Endodermal cell (in vitro differentiated cells): ENCODE measurements around the gene HNRNPAB. TPM values are rescaled to one million over a fixed set of nuclear protein-coding genes. Genes with fewer than 3 reads are reported as not detected.

Experiments
- DNase-seq: peaks from one replicate; pipeline ENCODE4 v3.0.0-alpha.2; 2017
- H3K27ac ChIP-seq: 2 replicates; pipeline ENCODE4 v1.5.1; 2013; ENCODE audit warnings: mild to moderate bottlenecking, low read depth, low read length, moderate library complexity
- H3K27me3 ChIP-seq: 2 replicates; pipeline ENCODE4 v1.6.1; 2013; ENCODE audit warnings: mild to moderate bottlenecking, low read length, moderate library complexity; ENCODE audit not compliant: insufficient read depth, control insufficient read depth, poor library complexity, severe bottlenecking
- H3K36me3 ChIP-seq: 2 replicates; pipeline ENCODE4 v1.7.0; 2013; ENCODE audit warnings: mild to moderate bottlenecking, low read length, moderate library complexity; ENCODE audit not compliant: control insufficient read depth, insufficient read depth
- H3K4me1 ChIP-seq: one replicate; pipeline ENCODE4 v1.7.0; 2013; ENCODE audit warnings: low read length; ENCODE audit not compliant: control insufficient read depth, insufficient read depth
- H3K4me3 ChIP-seq: 2 replicates; pipeline ENCODE4 v1.5.1; 2013; ENCODE audit warnings: mild to moderate bottlenecking, low read length, moderate library complexity
- H3K9ac ChIP-seq: 2 replicates; pipeline ENCODE4 v1.6.1; 2013; ENCODE audit warnings: mild to moderate bottlenecking, low read length, moderate library complexity; ENCODE audit not compliant: poor library complexity, severe bottlenecking; ENCODE audit errors: extremely low read depth
- H3K9me3 ChIP-seq: 2 replicates; pipeline ENCODE4 v1.6.1; 2013; ENCODE audit warnings: mild to moderate bottlenecking, low read length, moderate library complexity; ENCODE audit not compliant: control insufficient read depth
- H3K27ac Mint-ChIP-seq: 2 replicates; pipeline ENCODE4 v1.8.0; 2020; ENCODE audit warnings: mixed read lengths
- H3K27me3 Mint-ChIP-seq: 2 replicates; pipeline ENCODE4 v1.8.0; 2021; ENCODE audit warnings: mild to moderate bottlenecking, mixed read lengths; ENCODE audit not compliant: insufficient read depth
- H3K36me3 Mint-ChIP-seq: 2 replicates; pipeline ENCODE4 v1.8.0; 2020; ENCODE audit warnings: low read depth, mixed read lengths
- H3K4me1 Mint-ChIP-seq: 2 replicates; pipeline ENCODE4 v1.8.0; 2020; ENCODE audit warnings: mixed read lengths
- H3K4me3 Mint-ChIP-seq: 2 replicates; pipeline ENCODE4 v1.8.0; 2020; ENCODE audit warnings: mild to moderate bottlenecking, moderate library complexity, mixed read lengths
- H3K9me3 Mint-ChIP-seq: 2 replicates; pipeline ENCODE4 v1.8.0; 2020; ENCODE audit warnings: mild to moderate bottlenecking, mixed read lengths
- WGBS, 2 experiments: methylation state at CpG; one replicate each; pipeline versions ENCODE4 v1.1.5 to v1.1.7; 2013; ENCODE audit warnings: missing lambda C conversion rate in 2 of 2, mixed read lengths in 1 of 2; ENCODE audit not compliant: insufficient coverage in 1 of 2, insufficient read length in 1 of 2; 5-methylcytosine and 5-hydroxymethylcytosine counted together
- total RNA-seq, 2 donors: library from RNA; stranded (reverse); fragmentation: NEBNext Ultra II Directional in 1 of 2; extraction: Animal tissue kit (Norgen Biotek cat#: 25700) in 1 of 2; gene quantifications; 2 replicates in 1 of 2; 3 replicates in 1 of 2; pipeline ENCODE4 v1.2.1, GENCODE V29; 2021
- TF ChIP-seq, protein P1 (sequence below): fragments of 200-600 bp; sonication (generic); conservative IDR thresholded peaks from 2 replicates; pipeline ENCODE4 v1.5.0; 2021; ENCODE audit warnings: antibody characterized with exemption, mild to moderate bottlenecking

Gene HNRNPAB
- total RNA-seq, 2 donors from 2014 or later, result 343 to 353 TPM

- Mint-ChIP-seq H3K4me1 (peaks cover 16% of the 10 kb centered on the region), H3K36me3 (peaks cover 25% of the 10 kb centered on the region), H3K27me3 (peaks cover 9% of the 10 kb centered on the region), H3K4me3 (peak overlapping the region; percentile 91), H3K27ac (no peak overlapping the region), H3K9me3 (peaks cover 4% of the 10 kb centered on the region)
- no peak overlapping the region for H3K27ac ChIP-seq
- TF ChIP-seq, protein P1, sequence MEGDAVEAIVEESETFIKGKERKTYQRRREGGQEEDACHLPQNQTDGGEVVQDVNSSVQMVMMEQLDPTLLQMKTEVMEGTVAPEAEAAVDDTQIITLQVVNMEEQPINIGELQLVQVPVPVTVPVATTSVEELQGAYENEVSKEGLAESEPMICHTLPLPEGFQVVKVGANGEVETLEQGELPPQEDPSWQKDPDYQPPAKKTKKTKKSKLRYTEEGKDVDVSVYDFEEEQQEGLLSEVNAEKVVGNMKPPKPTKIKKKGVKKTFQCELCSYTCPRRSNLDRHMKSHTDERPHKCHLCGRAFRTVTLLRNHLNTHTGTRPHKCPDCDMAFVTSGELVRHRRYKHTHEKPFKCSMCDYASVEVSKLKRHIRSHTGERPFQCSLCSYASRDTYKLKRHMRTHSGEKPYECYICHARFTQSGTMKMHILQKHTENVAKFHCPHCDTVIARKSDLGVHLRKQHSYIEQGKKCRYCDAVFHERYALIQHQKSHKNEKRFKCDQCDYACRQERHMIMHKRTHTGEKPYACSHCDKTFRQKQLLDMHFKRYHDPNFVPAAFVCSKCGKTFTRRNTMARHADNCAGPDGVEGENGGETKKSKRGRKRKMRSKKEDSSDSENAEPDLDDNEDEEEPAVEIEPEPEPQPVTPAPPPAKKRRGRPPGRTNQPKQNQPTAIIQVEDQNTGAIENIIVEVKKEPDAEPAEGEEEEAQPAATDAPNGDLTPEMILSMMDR, result no peak
- 92 to 97% methylated on average over 8 to 10 of the region's 10 CpGs for WGBS, 2 experiments
- no peaks in the 10 kb centered on the region for H3K9me3 ChIP-seq
- no peak overlapping the region for H3K9ac ChIP-seq
- H3K36me3 ChIP-seq, result peaks cover 23% of the 10 kb centered on the region
- H3K27me3 ChIP-seq, result no peaks in the 10 kb centered on the region
- peak; percentile 29 for DNase-seq
- no peak overlapping the region for H3K4me3 ChIP-seq
- H3K4me1 ChIP-seq, result no peaks in the 10 kb centered on the region
Measured at GRCh38 chr5:178202541-178202940, 1.8 kb upstream of the HNRNPAB start.

GRCh38 chr5:178203670-178204181, 607 bp upstream of the HNRNPAB start:
- Mint-ChIP-seq H3K27me3 (peaks cover 9% of the 10 kb centered on the region), H3K27ac (peak overlapping the region; percentile 35), H3K36me3 (peaks cover 36% of the 10 kb centered on the region), H3K4me3 (peak overlapping the region; percentile 91), H3K9me3 (no peaks in the 10 kb centered on the region), H3K4me1 (peaks cover 16% of the 10 kb centered on the region)
- Histone ChIP-seq H3K4me3 (peak overlapping the region; percentile 98), H3K9me3 (no peaks in the 10 kb centered on the region), H3K27ac (no peak overlapping the region), H3K27me3 (no peaks in the 10 kb centered on the region), H3K9ac (peak overlapping the region; percentile 51), H3K4me1 (no peaks in the 10 kb centered on the region), H3K36me3 (peaks cover 34% of the 10 kb centered on the region)
- DNase-seq, result no peak
- TF ChIP-seq, protein P1, result no peak
- WGBS, 2 experiments, result 9 to 16% methylated on average over 10 to 21 of the region's 30 CpGs

DNA sequence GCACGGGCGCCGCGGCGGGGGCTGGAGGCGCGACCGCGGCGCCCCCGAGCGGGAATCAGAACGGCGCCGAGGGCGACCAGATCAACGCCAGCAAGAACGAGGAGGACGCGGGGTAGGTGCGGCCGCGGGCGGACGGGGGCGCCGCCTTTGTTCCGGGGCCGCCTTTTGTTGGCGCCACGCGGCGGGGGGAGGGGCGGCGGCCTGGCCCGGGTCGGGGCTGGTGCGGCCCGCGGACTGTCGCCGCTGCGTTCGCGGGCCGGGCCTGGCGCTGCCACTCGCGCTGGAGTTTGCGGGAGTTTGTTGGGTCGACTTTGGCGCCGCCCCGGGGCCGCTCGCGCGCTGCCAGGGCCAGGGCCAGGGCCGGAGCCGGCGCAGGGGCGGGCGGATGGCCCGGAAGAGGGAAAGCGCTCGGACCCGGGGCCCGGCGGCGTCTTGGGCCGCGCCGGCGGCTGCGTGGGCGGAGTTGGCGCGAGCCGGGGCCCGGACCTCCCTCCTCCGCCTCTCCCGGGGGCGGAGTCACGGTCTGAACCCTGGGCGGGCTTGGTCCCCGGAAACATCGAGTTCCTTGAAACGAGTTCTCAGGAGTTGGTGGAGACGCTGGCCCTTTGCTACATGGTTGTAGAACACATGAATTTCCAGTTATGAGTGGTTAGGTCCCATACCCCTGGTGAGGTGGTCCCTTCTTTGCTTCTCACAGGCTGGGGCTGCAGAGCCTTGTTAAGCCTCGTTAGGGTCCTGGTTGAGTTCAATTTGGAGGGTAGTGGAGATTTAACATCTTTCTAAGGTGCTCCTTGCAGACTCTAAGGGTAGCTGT, 809 bp downstream of the HNRNPAB start:
- H3K27me3 Mint-ChIP-seq, result no peaks in the 10 kb centered on the region
- Histone ChIP-seq H3K27ac (peak overlapping the region; percentile 90), H3K27me3 (no peaks in the 10 kb centered on the region), H3K4me1 (no peaks in the 10 kb centered on the region), H3K9ac (peak overlapping the region; percentile 96), H3K36me3 (peaks cover 49% of the 10 kb centered on the region), H3K9me3 (no peaks in the 10 kb centered on the region), H3K4me3 (peak overlapping the region; percentile 98)
- peak overlapping the region; percentile 91 for H3K4me3 Mint-ChIP-seq
- peaks cover 16% of the 10 kb centered on the region for H3K4me1 Mint-ChIP-seq
- DNase-seq, result peak; percentile 84
- peaks cover 50% of the 10 kb centered on the region for H3K36me3 Mint-ChIP-seq
- TF ChIP-seq, protein P1, result no peak
- H3K9me3 Mint-ChIP-seq, result no peaks in the 10 kb centered on the region
- peak overlapping the region; percentile 50 for H3K27ac Mint-ChIP-seq
- WGBS, 2 experiments, result 0% methylated on average over 32 to 90 of the region's 90 CpGs
